Naive B cell (primary cell): ENCODE measurements around the gene CADPS. TPM values are rescaled to one million over a fixed set of nuclear protein-coding genes. Genes with fewer than 3 reads are reported as not detected.

Experiments
- ATAC-seq, 2 donors: fragments of 150-1000 bp; cut with Tn5 transposase; 2 replicates each; pipeline ENCODE4 v1.10.0; 2021; ENCODE audit warnings: low read depth in 2 of 2, mild to moderate bottlenecking in 2 of 2, moderate library complexity in 2 of 2
- DNase-seq: peaks from one replicate; pipeline ENCODE4 v3.0.0; 2022
- H3K27ac Mint-ChIP-seq, 6 donors: one replicate each; pipeline ENCODE4 v1.8.0; 2020 to 2022; ENCODE audit warnings: mild to moderate bottlenecking in 6 of 6, mixed read lengths in 6 of 6, moderate library complexity in 5 of 6, inconsistent platforms in 2 of 6
- H3K27me3 Mint-ChIP-seq, 3 donors: one replicate each; pipeline ENCODE4 v1.8.0; 2021 to 2022; ENCODE audit warnings: mixed read lengths in 3 of 3, mild to moderate bottlenecking in 1 of 3
- H3K36me3 Mint-ChIP-seq, 2 donors: one replicate each; pipeline ENCODE4 v1.8.0; 2020 to 2022; ENCODE audit warnings: mixed read lengths in 2 of 2, inconsistent platforms in 1 of 2, mild to moderate bottlenecking in 1 of 2
- H3K4me1 Mint-ChIP-seq, 3 donors: one replicate each; pipeline ENCODE4 v1.8.0; 2020 to 2022; ENCODE audit warnings: mixed read lengths in 3 of 3, inconsistent platforms in 1 of 3, mild to moderate bottlenecking in 1 of 3, moderate library complexity in 1 of 3
- H3K4me3 Mint-ChIP-seq, 8 donors: one replicate each; pipeline ENCODE4 v1.8.0; 2020 to 2022; ENCODE audit warnings: mild to moderate bottlenecking in 8 of 8, mixed read lengths in 8 of 8, moderate library complexity in 8 of 8, inconsistent platforms in 2 of 8
- H3K9me3 Mint-ChIP-seq, 7 donors: one replicate each; pipeline ENCODE4 v1.8.0; 2020 to 2022; ENCODE audit warnings: mixed read lengths in 7 of 7, mild to moderate bottlenecking in 5 of 7, inconsistent platforms in 2 of 7, moderate library complexity in 1 of 7
- polyA plus RNA-seq, 6 donors: library from polyadenylated mRNA; unstranded; fragments of 300-500 nt; fragmentation: Illumina TruSeq; gene quantifications; one replicate each; pipeline ENCODE4 v1.2.3, GENCODE V29; 2021; ENCODE audit warnings: low read depth in 6 of 6

CADPS gene
- polyA plus RNA-seq, 6 donors from 2014 or later = not detected

DNA sequence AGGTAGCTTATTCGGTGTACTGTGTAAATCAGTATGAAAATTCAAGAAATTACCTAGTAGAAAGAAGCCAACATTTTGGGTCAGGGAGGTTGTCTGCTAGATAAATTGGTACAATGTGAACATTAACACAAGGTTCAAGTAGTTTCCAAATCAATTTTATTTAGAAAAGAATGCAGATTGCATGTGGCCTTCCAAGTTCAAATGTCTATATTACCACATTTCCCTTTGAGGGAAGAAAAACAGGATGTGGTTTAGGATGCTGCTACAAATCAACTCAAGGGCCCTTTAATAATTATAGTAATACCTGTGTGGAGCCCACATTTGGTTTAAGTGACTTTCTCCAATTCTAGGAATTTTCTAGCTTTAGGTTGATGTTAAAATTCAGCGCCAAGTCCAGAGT lies 57.5 kb downstream of the CADPS start:
- Mint-ChIP-seq H3K27me3 (no peaks in the 10 kb centered on the region), H3K4me1 (no peaks in the 10 kb centered on the region)
- no peak for DNase-seq

DNA sequence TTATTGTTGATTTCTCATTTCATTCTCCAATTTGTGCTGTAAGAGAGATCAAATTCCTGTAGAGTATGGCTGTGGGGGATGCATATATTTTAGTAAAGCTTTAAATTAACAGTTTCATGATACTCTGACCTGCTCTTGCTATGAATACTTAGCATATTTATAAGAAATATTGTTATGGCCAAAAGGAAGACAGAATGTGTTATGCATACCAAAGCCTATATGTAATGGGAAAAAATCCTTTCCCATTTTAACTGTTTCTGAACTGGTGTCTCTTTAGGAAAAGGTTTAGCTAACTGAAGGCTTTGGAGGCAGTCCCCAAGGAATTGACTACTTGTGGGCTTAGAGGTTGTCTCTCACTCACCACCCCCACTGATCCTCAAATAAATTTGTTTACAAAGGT lies 59.2 kb downstream of the CADPS start:
- DNase-seq = no peak
- H3K4me1 Mint-ChIP-seq = no peaks in the 10 kb centered on the region
- H3K27me3 Mint-ChIP-seq = no peaks in the 10 kb centered on the region
- no peak overlapping the region for H3K4me3 Mint-ChIP-seq
- H3K36me3 Mint-ChIP-seq = no peaks in the 10 kb centered on the region
- no peak overlapping the region for H3K27ac Mint-ChIP-seq
- H3K9me3 Mint-ChIP-seq = peaks cover 0 to 2% (median 0%) of the 10 kb centered on the region in 7 donors
- ATAC-seq = no peak

More for the DNA sequence above, 57.5 kb downstream of the CADPS start:
- no peaks in the 10 kb centered on the region for H3K36me3 Mint-ChIP-seq
- H3K4me3 Mint-ChIP-seq = no peak overlapping the region
- H3K27ac Mint-ChIP-seq = no peak overlapping the region
- peaks cover 0 to 3% (median 0%) of the 10 kb centered on the region in 7 donors for H3K9me3 Mint-ChIP-seq
- no peak for ATAC-seq

DNA sequence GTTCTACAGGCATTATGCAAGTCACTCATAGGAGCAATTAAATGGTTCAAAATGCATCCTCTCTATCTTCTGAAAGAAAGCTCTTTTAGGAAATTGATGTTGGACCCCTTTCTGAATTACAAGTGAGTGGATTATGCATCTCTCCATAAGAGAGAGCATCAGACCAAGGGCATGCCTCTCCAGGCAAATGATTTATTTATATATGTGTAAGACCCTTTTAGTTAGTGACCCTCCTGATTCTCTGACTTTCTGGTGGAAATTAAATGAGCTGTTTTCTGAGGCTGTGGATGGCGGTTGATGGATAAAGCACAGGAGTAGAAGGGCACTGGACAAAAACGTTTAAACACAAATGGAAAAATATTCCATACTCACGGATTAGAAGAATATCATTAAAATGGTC lies 62.6 kb downstream of the CADPS start:
- H3K27ac Mint-ChIP-seq = no peak overlapping the region
- no peak overlapping the region for H3K4me3 Mint-ChIP-seq
- H3K9me3 Mint-ChIP-seq = peaks cover 0 to 3% (median 0%) of the 10 kb centered on the region in 7 donors
- no peaks in the 10 kb centered on the region for H3K36me3 Mint-ChIP-seq
- no peaks in the 10 kb centered on the region for H3K27me3 Mint-ChIP-seq
- H3K4me1 Mint-ChIP-seq = no peaks in the 10 kb centered on the region
- no peak for DNase-seq
- ATAC-seq = no peak

DNA sequence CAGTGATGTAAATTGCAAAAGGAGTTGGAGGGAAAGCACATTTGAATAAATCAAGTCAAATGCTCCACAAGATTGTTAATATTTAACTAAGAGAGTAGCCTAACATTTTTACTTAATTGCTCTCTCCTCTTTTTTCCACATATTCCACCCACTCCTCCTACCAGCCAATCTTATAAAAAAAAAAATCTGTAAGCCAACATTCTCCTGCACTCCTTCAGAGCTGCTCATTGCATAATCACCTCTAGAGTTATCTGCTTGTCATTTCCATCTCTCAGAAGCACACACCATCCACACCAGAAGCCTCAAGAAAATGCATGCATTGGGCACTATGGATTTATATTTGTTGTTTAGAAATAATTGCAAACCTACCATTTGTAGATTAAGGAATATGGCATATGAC lies 64.1 kb downstream of the CADPS start:
- Mint-ChIP-seq H3K4me1 (no peaks in the 10 kb centered on the region), H3K4me3 (no peak overlapping the region), H3K27me3 (no peaks in the 10 kb centered on the region), H3K9me3 (peaks cover 0 to 3% (median 0%) of the 10 kb centered on the region in 7 donors), H3K27ac (no peak overlapping the region), H3K36me3 (no peaks in the 10 kb centered on the region)
- DNase-seq = no peak
- ATAC-seq = no peak

DNA sequence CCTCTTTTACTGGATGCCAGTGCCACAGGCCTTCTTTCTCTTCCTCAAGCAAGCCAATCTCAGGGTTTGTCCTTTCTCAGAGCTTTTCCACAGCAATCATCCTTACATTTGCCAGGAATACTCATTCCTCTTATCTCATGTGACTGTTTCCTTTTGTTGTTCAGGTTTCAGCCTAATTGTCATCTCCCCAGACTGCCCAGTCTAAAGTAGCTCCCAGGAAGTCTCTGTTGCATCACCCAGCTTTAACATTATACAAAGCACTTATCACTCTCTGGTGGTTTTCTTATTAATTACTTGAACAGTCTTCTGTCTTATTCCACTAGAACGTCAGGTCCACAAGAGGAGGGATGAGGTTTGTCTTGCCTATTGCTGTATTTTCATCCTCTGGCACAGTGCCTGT lies 65.8 kb downstream of the CADPS start:
- H3K4me3 Mint-ChIP-seq = no peak overlapping the region
- no peak overlapping the region for H3K27ac Mint-ChIP-seq
- H3K9me3 Mint-ChIP-seq = peaks cover 0 to 3% (median 0%) of the 10 kb centered on the region in 7 donors
- ATAC-seq = no peak
- H3K27me3 Mint-ChIP-seq = no peaks in the 10 kb centered on the region
- no peaks in the 10 kb centered on the region for H3K4me1 Mint-ChIP-seq
- no peaks in the 10 kb centered on the region for H3K36me3 Mint-ChIP-seq
- DNase-seq = no peak

DNA sequence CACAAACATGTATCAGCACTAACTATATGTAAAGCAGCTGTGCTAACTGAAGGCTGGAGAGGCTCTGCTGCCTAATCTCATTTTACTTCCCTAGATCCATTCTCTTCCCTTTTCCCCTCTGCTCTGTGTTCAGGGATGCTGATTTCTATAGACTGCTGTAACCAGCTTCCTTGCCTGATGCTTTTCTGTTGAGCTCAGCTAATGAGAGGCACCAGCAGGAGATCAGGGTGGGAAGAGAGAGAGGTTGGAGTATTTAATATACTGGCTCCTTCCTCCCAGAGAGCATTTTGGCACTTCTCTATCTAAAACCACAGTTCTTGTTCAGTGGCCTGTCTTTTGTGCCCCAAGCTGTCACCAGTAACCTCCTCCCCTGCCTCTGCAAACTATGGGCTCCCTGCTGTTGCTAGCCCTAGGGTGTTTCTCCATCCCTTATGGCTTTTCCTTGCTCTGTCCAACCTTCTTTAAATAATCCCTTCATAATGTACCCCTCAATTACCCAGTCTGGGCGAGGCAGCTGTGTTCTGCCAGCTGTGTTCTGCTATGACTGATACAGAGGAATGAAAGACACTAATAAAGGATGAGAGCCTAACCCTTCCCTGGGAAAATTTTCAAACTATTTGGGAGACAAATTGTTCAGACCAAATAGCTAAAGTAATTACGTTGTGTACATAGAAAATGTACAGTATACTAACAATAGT lies 69.5 kb downstream of the CADPS start:
- DNase-seq (no peak), ATAC-seq (no peak)
- Mint-ChIP-seq H3K4me3 (no peak overlapping the region), H3K27me3 (no peaks in the 10 kb centered on the region), H3K36me3 (no peaks in the 10 kb centered on the region), H3K27ac (no peak overlapping the region), H3K9me3 (peaks cover 0 to 5% (median 2%) of the 10 kb centered on the region in 7 donors), H3K4me1 (no peaks in the 10 kb centered on the region)

DNA sequence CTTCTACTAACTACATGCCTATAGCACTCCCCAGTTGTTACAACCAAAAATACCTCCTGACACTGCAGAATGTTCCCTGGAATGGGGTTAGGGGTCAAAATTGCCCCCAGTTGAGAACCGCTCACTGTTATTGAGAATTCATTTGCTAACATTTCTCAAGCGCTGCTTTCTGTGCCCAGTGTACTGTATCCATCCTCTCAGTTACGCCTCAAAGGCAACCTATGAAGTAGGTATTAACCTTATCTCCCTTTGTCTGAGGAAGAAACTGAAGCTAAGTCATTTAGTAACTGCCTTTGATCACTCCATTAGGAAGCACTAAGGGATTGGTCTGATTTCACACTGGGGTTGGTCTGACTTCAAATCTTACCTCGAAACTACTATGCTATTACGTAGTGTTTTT lies 70.1 kb downstream of the CADPS start:
- ATAC-seq (no peak), DNase-seq (no peak)
- no peaks in the 10 kb centered on the region for H3K27me3 Mint-ChIP-seq
- no peak overlapping the region for H3K27ac Mint-ChIP-seq
- peaks cover 0 to 5% (median 2%) of the 10 kb centered on the region in 7 donors for H3K9me3 Mint-ChIP-seq
- H3K4me1 Mint-ChIP-seq = no peaks in the 10 kb centered on the region
- H3K4me3 Mint-ChIP-seq = no peak overlapping the region
- H3K36me3 Mint-ChIP-seq = no peaks in the 10 kb centered on the region

DNA sequence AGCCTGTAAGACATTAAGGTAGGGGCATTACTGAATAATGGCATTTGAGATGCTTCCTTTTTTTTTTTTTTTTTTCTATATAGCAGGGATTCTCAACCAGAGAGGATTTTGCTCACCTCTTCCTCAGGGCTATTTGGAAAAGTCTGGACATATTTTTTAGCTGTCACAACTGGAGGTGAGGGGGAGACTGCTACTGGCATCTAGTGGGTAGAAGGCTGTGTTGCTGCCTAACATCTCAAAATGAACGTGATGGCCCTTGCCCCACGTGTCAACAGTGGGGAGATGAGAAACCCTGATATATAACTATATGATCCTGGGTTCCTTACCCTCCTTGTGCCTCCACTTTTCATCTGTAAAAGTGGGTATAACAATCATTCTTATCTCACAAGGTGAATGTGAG lies 71.9 kb downstream of the CADPS start:
- H3K4me1 Mint-ChIP-seq = no peaks in the 10 kb centered on the region
- H3K9me3 Mint-ChIP-seq = peaks cover 0 to 5% (median 2%) of the 10 kb centered on the region in 7 donors
- no peak overlapping the region for H3K4me3 Mint-ChIP-seq
- H3K27ac Mint-ChIP-seq = no peak overlapping the region
- ATAC-seq (no peak), DNase-seq (no peak)
- no peaks in the 10 kb centered on the region for H3K27me3 Mint-ChIP-seq
- no peaks in the 10 kb centered on the region for H3K36me3 Mint-ChIP-seq

DNA sequence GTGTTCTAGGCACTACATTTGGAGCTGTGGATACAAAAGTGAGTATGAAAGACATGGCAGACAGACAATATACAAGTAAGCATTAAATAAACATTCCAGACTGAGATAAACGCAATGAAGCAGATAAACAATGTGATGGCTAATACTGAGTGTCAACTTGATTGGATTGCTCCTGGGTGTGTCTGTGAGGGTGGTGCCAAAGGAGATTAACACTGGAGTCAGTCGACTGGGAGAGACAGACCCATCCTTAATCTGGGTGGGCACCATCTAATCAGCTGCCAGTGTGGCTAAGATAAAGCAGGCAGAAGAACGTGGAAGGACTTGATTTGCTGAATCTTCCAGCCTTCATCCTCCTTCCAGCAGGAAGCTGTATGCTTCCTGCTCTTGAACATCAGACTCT lies 77.2 kb downstream of the CADPS start:
- ATAC-seq (no peak), DNase-seq (no peak)
- Mint-ChIP-seq H3K4me1 (no peaks in the 10 kb centered on the region), H3K9me3 (peaks cover 0 to 3% (median 0%) of the 10 kb centered on the region in 7 donors), H3K27me3 (no peaks in the 10 kb centered on the region), H3K36me3 (no peaks in the 10 kb centered on the region), H3K27ac (no peak overlapping the region), H3K4me3 (no peak overlapping the region)

DNA sequence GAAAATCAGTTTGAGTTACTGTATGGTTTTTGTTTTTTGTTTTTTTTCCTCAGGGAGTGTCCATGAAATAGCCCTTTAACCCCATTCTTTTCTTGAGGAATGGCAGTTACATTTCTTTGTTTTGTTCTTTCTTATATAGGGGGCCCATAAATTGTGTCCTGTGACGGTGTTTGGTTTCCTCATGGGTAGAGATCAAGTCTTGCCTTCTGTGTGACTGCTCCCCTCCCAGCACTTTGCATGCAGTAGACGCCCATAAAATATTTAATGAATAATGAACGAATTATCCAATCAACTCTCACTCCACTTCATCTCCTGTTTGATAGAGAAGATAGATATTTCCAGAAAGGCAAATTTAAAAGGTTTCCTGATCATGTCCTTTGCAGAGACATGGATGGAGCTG lies 78.1 kb downstream of the CADPS start:
- H3K27me3 Mint-ChIP-seq = no peaks in the 10 kb centered on the region
- H3K27ac Mint-ChIP-seq = no peak overlapping the region
- H3K36me3 Mint-ChIP-seq = no peaks in the 10 kb centered on the region
- peaks cover 0 to 3% (median 0%) of the 10 kb centered on the region in 7 donors for H3K9me3 Mint-ChIP-seq
- ATAC-seq = no peak
- H3K4me1 Mint-ChIP-seq = no peaks in the 10 kb centered on the region
- DNase-seq = no peak
- H3K4me3 Mint-ChIP-seq = no peak overlapping the region

DNA sequence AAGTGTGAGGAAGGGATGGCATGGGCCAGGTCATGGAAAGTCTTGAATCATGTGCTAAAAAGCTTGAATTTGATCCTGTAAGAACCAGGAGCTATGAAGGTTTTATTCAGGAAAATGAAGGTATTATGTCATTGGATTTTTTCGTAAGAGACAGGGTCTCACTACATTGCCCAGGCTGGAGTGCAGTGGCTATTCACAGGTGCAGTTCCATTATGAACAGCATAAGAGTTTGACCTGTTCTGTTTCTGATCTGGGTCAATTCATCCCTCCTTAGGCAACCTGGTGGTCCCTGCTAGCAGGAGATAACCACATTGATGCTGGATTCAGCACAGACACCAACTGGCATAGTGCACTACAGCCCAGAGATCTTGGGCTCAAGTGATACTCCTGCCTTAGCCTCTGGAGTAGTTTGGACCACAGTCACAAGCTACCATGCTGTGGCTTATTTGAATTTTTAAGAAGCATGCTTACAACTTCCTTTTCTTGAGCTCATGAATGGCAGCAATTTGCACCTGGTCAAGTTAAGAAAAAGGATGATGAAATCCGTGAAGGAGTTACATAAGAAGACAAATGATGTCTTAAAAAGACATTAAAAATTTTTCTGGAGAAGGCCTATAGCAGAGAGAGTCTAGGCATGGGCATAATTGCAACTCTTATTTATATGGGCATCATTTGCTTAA lies 79.1 kb downstream of the CADPS start:
- H3K27me3 Mint-ChIP-seq = no peaks in the 10 kb centered on the region
- no peak for ATAC-seq

DNA sequence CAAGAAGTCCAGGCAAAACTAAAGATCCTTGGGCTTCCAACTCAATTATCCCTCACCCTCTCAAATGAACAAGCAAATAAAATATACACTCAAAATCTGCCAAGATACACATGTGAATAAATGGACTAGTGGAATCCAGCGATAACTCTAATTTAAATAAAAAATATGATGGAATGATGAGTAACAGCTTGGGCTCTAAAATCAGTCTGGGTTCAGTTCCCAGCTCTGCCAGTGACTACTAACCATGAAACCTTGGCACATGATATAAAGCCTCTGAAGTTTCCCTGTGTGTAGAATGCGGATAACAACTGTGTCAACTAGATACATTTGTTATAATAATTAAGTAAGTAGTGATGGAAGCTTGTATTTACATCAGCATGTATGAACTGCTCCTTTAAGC lies 81.3 kb downstream of the CADPS start:
- ATAC-seq = no peak
- Mint-ChIP-seq H3K36me3 (no peaks in the 10 kb centered on the region), H3K4me1 (no peaks in the 10 kb centered on the region), H3K27me3 (peaks cover 0 to 4% (median 0%) of the 10 kb centered on the region in 3 donors), H3K9me3 (peaks cover 0 to 3% (median 0%) of the 10 kb centered on the region in 7 donors), H3K27ac (no peak overlapping the region), H3K4me3 (no peak overlapping the region)
- no peak for DNase-seq

More for the DNA sequence above, 79.1 kb downstream of the CADPS start:
- H3K9me3 Mint-ChIP-seq = peaks cover 0 to 3% (median 0%) of the 10 kb centered on the region in 7 donors
- H3K36me3 Mint-ChIP-seq = no peaks in the 10 kb centered on the region
- H3K4me3 Mint-ChIP-seq = no peak overlapping the region
- H3K27ac Mint-ChIP-seq = no peak overlapping the region
- no peak for DNase-seq
- no peaks in the 10 kb centered on the region for H3K4me1 Mint-ChIP-seq

DNA sequence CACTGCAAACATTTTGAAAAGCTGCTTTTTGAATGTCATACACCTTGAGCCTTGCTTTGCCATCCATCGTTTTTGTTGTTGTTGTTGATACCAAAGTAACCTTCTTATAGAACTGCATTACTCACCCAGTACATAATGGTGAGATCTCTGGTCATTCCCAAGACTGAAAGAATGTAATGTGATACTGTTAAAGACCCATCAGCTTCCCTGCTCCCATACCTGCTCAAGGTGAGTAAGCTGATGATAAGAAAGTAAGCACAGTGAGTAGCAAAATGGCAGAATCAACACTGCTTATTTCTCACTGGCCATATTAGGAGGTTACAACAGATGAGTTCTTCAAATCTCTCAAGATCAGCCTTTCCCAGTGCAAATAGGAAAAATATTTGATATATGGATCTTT lies 89.8 kb downstream of the CADPS start:
- Mint-ChIP-seq H3K4me1 (no peaks in the 10 kb centered on the region), H3K9me3 (peaks cover 0 to 4% (median 0%) of the 10 kb centered on the region in 7 donors), H3K36me3 (no peaks in the 10 kb centered on the region), H3K4me3 (no peak overlapping the region), H3K27ac (no peak overlapping the region), H3K27me3 (peaks cover 0 to 6% (median 0%) of the 10 kb centered on the region in 3 donors)
- DNase-seq = no peak
- ATAC-seq = no peak

DNA sequence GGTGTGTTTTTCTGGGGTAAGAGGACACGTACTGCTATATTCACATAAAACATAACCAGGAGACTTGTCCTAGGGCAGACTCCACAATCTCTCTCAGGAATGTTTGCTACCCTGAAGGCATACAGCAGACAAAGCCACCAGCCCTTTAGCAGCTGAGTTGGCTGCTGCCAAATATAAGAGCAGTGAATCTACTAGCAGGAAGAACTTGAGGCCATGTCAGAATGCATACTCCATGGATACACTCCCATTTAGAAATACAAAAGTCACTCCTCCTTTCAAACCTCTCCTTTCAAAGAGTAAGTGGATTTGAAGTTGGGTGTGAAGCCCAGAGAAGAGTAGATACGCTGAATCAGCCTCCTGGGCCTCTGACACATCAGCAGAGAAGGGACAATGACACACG lies 94.1 kb downstream of the CADPS start:
- DNase-seq (no peak), ATAC-seq (no peak)
- Mint-ChIP-seq H3K4me1 (no peaks in the 10 kb centered on the region), H3K9me3 (peaks cover 0 to 8% (median 2%) of the 10 kb centered on the region in 7 donors), H3K27ac (no peak overlapping the region), H3K36me3 (no peaks in the 10 kb centered on the region), H3K4me3 (no peak overlapping the region), H3K27me3 (no peaks in the 10 kb centered on the region)
